ENCODE results near the gene ATP8A2. TPM values are rescaled to one million over a fixed set of nuclear protein-coding genes. Genes with fewer than 3 reads are reported as not detected.

Gene ATP8A2
- total and polyA plus RNA-seq, 2 of the 8 experiments (the other 6 are each of a cell fraction or from before 2014, with no cell fraction given) = 2.4 to 8.3 TPM

DNA sequence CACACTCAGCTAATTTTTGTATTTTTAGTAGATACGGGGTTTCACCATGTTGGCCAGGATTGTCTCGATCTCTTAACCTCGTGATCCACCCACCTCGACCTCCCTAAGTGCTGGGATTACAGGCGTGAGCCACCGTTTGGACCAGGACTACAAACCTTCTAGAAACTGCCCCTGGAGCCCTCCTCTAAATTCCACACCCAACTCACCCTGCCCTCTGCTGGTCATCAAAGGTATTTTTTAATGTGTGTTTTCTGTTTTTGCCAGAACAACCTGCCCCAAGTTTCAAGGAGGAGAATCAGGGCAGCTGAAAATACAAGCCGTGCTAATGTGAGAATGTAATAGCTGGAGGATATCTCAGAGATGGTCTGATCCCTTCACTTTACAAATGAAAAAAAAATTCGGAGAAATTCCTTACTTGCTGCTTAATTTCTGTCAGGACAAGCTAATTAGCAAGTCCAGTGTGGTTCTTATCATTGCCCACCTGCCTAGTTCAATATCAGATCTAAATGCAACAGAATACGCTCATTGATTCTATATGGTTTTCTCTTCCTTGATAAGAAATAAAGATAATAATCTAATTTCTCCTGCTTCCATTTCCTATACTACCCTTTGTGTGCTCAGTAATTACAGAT, 4.1 kb downstream of the ATP8A2 start:
- Histone ChIP-seq H4K20me1 (replicated peaks in 1 of 2; ENCODE audit: control insufficient read depth in 1 of 2, insufficient read depth in 2 of 2, low read length in 2 of 2) (no peaks in the 10 kb centered on the region), H2BK15ac (ENCODE audit: low read length) (no peak overlapping the region), H3K79me1 (ENCODE audit: low read depth, low read length) (no peaks in the 10 kb centered on the region), H3K27me3 (replicated peaks in 1 of 4; ENCODE audit: control insufficient read depth in 3 of 4, extremely low read depth in 1 of 4, insufficient read depth in 3 of 4, low read length in 3 of 4) (peaks cover 9 to 35% (median 31%) of the 10 kb centered on the region in 4 experiments), H3K9me3 (ENCODE audit: insufficient read depth in 2 of 2, low read depth in 1 of 2, low read length in 1 of 2) (no peaks in the 10 kb centered on the region), H2BK120ac (replicated peaks; ENCODE audit: low read depth, low read length) (no peak overlapping the region), H2BK5ac (ENCODE audit: low read depth, low read length) (no peak overlapping the region), H2AK5ac (ENCODE audit: low read depth, low read length) (no peak overlapping the region), H3K4me2 (ENCODE audit: insufficient read depth in 1 of 2, low read depth in 2 of 2, low read length in 2 of 2) (no peak overlapping the region), H2BK20ac (ENCODE audit: low read length) (no peak overlapping the region), H3K79me2 (ENCODE audit: control insufficient read depth in 1 of 2, insufficient read depth in 2 of 2, low read length in 2 of 2) (no peaks in the 10 kb centered on the region), H3K36me3 (ENCODE audit: control insufficient read depth in 2 of 4, insufficient read depth in 4 of 4, low read length in 3 of 4) (no peaks in the 10 kb centered on the region), H4K5ac (ENCODE audit: insufficient read length, low read depth, low read length) (no peak overlapping the region), H3K4ac (replicated peaks; ENCODE audit: insufficient read length, low read depth, low read length) (no peak overlapping the region), H2BK12ac (ENCODE audit: low read depth, low read length) (no peak overlapping the region), H2AFZ (ENCODE audit: low read length) (no peak overlapping the region), H3K18ac (ENCODE audit: extremely low read depth, low read length) (no peak overlapping the region), H3K4me3 (ENCODE audit: extremely low read depth in 1 of 4, insufficient read depth in 2 of 4, low read depth in 3 of 4, low read length in 4 of 4) (no peak overlapping the region), H3K4me1 (replicated peaks in 1 of 4; ENCODE audit: control insufficient read depth in 3 of 4, insufficient read depth in 4 of 4, low read length in 3 of 4) (peaks cover 3 to 16% (median 7%) of the 10 kb centered on the region in 4 experiments; a peak in 6 of 7 replicates), H3K14ac (ENCODE audit: insufficient read length) (no peak overlapping the region), H3K23me2 (ENCODE audit: low read depth, low read length) (peaks cover 16% of the 10 kb centered on the region), H3K56ac (replicated peaks; ENCODE audit: insufficient read length, low read depth, low read length) (no peak overlapping the region), H3K9ac (replicated peaks in 1 of 4; ENCODE audit: extremely low read depth in 1 of 4, low read depth in 3 of 4, low read length in 3 of 4) (no peak overlapping the region), H3K23ac (ENCODE audit: insufficient read length) (no peak overlapping the region), H4K8ac (ENCODE audit: extremely low read depth, insufficient read depth, low read length) (no peak overlapping the region), H4K91ac (replicated peaks; ENCODE audit: insufficient read length, low read length) (no peak overlapping the region), H3K27ac (ENCODE audit: low read depth, low read length) (no peak overlapping the region)
- FAIRE-seq (peak; percentile 76), DNase-seq (ENCODE audit: low read depth in 1 of 2, low spot score in 2 of 2) (peak in 1 of 2 experiments; percentile 59)
- CTCF ChIA-PET (ENCODE audit: partially characterized antibody) = interaction anchor here (0.6 to 2.0 kb wide), 25 partner anchors 9 to 692 kb away, joined by 3 to 15 read pairs (median 3); no protein-coding TSS in a partner anchor
- TF ChIP-seq RAD21 (IDR thresholded peaks at IDR 0.05 in 1 of 2, conservative IDR thresholded peaks at IDR 0.05 in 1 of 2; ENCODE audit: low read depth in 2 of 2, low read length in 2 of 2) = peak; percentile 66 to 70
- TF ChIP-seq, protein P1, sequence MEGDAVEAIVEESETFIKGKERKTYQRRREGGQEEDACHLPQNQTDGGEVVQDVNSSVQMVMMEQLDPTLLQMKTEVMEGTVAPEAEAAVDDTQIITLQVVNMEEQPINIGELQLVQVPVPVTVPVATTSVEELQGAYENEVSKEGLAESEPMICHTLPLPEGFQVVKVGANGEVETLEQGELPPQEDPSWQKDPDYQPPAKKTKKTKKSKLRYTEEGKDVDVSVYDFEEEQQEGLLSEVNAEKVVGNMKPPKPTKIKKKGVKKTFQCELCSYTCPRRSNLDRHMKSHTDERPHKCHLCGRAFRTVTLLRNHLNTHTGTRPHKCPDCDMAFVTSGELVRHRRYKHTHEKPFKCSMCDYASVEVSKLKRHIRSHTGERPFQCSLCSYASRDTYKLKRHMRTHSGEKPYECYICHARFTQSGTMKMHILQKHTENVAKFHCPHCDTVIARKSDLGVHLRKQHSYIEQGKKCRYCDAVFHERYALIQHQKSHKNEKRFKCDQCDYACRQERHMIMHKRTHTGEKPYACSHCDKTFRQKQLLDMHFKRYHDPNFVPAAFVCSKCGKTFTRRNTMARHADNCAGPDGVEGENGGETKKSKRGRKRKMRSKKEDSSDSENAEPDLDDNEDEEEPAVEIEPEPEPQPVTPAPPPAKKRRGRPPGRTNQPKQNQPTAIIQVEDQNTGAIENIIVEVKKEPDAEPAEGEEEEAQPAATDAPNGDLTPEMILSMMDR (IDR thresholded peaks at IDR 0.05; ENCODE audit: control extremely low read depth in 1 of 3, insufficient read depth in 1 of 3, low read depth in 1 of 3, low read length in 3 of 3) = peak; percentile 24 to 66 (median 64)
- TF ChIP-seq GTF2F1 (IDR thresholded peaks at IDR 0.05; ENCODE audit: borderline replicate concordance, low read depth, low read length) = no peak
- peak; percentile 43; the same call in 1 of the 2 replicates for TF ChIP-seq TEAD4 (IDR thresholded peaks at IDR 0.05; ENCODE audit: low read depth, low read length)
- TF ChIP-seq NRF1 (IDR thresholded peaks at IDR 0.05; ENCODE audit: low read depth, low read length) = no peak
- no peak for TF ChIP-seq ASH2L (IDR thresholded peaks at IDR 0.05; ENCODE audit: low read length)
- 46% methylated on average over 9 of the region's 9 CpGs; no CpG with 5 or more reads in 1 of the 2 experiments for WGBS, 2 experiments (ENCODE audit: extremely low coverage in 1 of 2, insufficient coverage in 1 of 2, insufficient read length in 1 of 2, insufficient replicate concordance in 2 of 2, low coverage in 1 of 2, low lambda C conversion rate in 2 of 2, missing lambda C conversion rate in 1 of 2)
- POLR2A ChIA-PET (ENCODE audit: partially characterized antibody) = interaction anchor here (1.3 kb wide), 1 partner anchor 9 kb away, joined by 3 read pairs; no protein-coding TSS in a partner anchor

All from H1 (cell line).